ENCODE measurements around the gene ARHGAP44.

ARHGAP44 gene

GRCh38 chr17:13005530-13005929, 216.2 kb downstream of the ARHGAP44 start:
- Histone ChIP-seq H3K36me3 (ENCODE audit: insufficient read depth, insufficient read length, low read length) (peaks cover 84% of the 10 kb centered on the region), H3K9me3 (ENCODE audit: insufficient read depth, low read length) (no peaks in the 10 kb centered on the region)

GRCh38 chr17:13008461-13008860, 219.2 kb downstream of the ARHGAP44 start:
- Histone ChIP-seq H3K36me3 (ENCODE audit: insufficient read depth, insufficient read length, low read length) (peaks cover 85% of the 10 kb centered on the region), H3K4me3 (ENCODE audit: insufficient read length, low read depth) (no peak overlapping the region), H3K4me1 (ENCODE audit: insufficient read depth, insufficient read length) (no peaks in the 10 kb centered on the region), H3K27me3 (ENCODE audit: insufficient read depth, insufficient read length) (no peaks in the 10 kb centered on the region), H3K9ac (ENCODE audit: insufficient read length, low read depth) (no peak overlapping the region), H3K9me3 (ENCODE audit: insufficient read depth, low read length) (no peaks in the 10 kb centered on the region)
- DNase-seq (ENCODE audit: low read depth, low spot score) = no peak
- TF ChIP-seq ZNF274 (IDR thresholded peaks at IDR 0.05; ENCODE audit: low read depth, low read length) = no peak
- TF ChIP-seq YY1 (IDR thresholded peaks at IDR 0.05; ENCODE audit: insufficient read depth, insufficient read length) = no peak
- TF ChIP-seq SUZ12 (IDR thresholded peaks at IDR 0.05; ENCODE audit: extremely low read depth, insufficient read depth, insufficient read length) = no peak

More at GRCh38 chr17:13005530-13005929, 216.2 kb downstream of the ARHGAP44 start:
- no peak for DNase-seq (ENCODE audit: low read depth, low spot score)
- TF ChIP-seq SUZ12 (IDR thresholded peaks at IDR 0.05; ENCODE audit: extremely low read depth, insufficient read depth, insufficient read length) (no peak), ZNF274 (IDR thresholded peaks at IDR 0.05; ENCODE audit: low read depth, low read length) (no peak), YY1 (IDR thresholded peaks at IDR 0.05; ENCODE audit: insufficient read depth, insufficient read length) (no peak)
- H3K4me1 ChIP-seq (ENCODE audit: insufficient read depth, insufficient read length) = peaks cover 3% of the 10 kb centered on the region
- H3K9ac ChIP-seq (ENCODE audit: insufficient read length, low read depth) = no peak overlapping the region
- no peak overlapping the region for H3K4me3 ChIP-seq (ENCODE audit: insufficient read length, low read depth)
- H3K27me3 ChIP-seq (ENCODE audit: insufficient read depth, insufficient read length) = no peaks in the 10 kb centered on the region

DNA sequence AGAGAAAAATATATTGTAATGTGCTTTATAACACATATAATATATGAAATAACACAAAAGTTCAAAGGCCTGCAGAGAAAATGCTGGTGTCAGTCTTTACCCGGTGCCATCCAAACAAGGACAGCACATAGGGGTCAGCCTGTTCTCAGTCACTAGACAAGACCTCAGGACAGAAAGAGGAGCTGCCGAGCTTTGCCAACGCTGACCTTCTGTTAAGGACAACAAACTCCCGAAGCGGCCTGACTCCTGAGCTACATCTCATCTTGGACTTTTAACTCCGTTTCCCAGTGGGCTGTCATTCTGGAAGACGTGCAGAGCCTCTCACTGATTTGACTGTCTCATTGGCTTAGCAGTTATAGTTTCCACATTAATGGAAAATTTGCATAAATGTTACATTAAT, 221.7 kb downstream of the ARHGAP44 start:
- DNase-seq (ENCODE audit: low read depth, low spot score) = no peak
- peaks cover 86% of the 10 kb centered on the region for H3K36me3 ChIP-seq (ENCODE audit: insufficient read depth, insufficient read length, low read length)
- no peak overlapping the region for H3K4me3 ChIP-seq (ENCODE audit: insufficient read length, low read depth)
- no peak overlapping the region for H3K9ac ChIP-seq (ENCODE audit: insufficient read length, low read depth)
- H3K4me1 ChIP-seq (ENCODE audit: insufficient read depth, insufficient read length) = no peaks in the 10 kb centered on the region
- no peaks in the 10 kb centered on the region for H3K9me3 ChIP-seq (ENCODE audit: insufficient read depth, low read length)
- TF ChIP-seq SUZ12 (IDR thresholded peaks at IDR 0.05; ENCODE audit: extremely low read depth, insufficient read depth, insufficient read length) = no peak
- TF ChIP-seq YY1 (IDR thresholded peaks at IDR 0.05; ENCODE audit: insufficient read depth, insufficient read length) = no peak
- TF ChIP-seq ZNF274 (IDR thresholded peaks at IDR 0.05; ENCODE audit: low read depth, low read length) = no peak
- H3K27me3 ChIP-seq (ENCODE audit: insufficient read depth, insufficient read length) = no peaks in the 10 kb centered on the region

- Histone ChIP-seq H3K9ac (ENCODE audit: insufficient read length, low read depth) (no peak overlapping the region), H3K4me1 (ENCODE audit: insufficient read depth, insufficient read length) (no peaks in the 10 kb centered on the region), H3K27me3 (ENCODE audit: insufficient read depth, insufficient read length) (no peaks in the 10 kb centered on the region), H3K4me3 (ENCODE audit: insufficient read length, low read depth) (no peak overlapping the region), H3K36me3 (ENCODE audit: insufficient read depth, insufficient read length, low read length) (peaks cover 67% of the 10 kb centered on the region), H3K9me3 (ENCODE audit: insufficient read depth, low read length) (no peaks in the 10 kb centered on the region)
- TF ChIP-seq YY1 (IDR thresholded peaks at IDR 0.05; ENCODE audit: insufficient read depth, insufficient read length) = no peak
- no peak for TF ChIP-seq SUZ12 (IDR thresholded peaks at IDR 0.05; ENCODE audit: extremely low read depth, insufficient read depth, insufficient read length)
- TF ChIP-seq ZNF274 (IDR thresholded peaks at IDR 0.05; ENCODE audit: low read depth, low read length) = no peak
- no peak for DNase-seq (ENCODE audit: low read depth, low spot score)
These were observed 225.5 kb downstream of the ARHGAP44 start for GRCh38 chr17:13014801-13015200.

DNA sequence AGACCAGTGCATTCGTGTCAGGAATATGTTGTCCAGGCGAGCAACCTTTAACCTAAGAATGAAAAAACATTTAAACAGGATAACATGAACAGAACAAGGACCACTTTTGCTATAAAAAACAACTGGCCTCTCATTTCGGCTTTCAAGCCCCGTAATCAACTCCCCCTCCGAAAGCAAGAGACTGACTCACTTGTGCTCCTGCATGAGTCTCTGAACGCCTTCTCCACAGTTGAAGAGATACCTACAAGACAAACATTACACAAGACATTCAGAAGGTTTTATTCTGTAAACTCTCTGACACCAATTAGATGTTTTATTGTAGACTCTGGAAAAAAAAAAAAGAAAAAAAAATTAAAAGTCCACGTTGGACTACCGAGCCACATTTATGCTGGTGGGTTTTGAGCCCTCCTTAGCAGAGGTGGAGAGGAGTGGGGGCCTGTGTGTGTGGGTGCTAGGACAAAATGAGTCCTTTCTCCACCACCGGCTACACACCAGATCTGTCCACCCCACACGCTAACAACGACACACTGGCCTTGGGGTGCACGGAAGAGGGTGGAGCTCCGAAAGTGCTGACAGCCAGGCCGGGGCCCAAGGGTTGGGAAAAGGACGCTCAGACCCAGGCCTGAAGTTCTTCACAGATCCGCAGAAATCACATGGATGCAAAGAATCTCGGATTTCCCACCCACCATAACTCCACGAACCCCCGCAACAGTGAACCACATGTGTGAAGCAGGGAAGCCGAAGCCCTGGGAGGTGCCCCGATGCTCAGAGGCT, 227.8 kb downstream of the ARHGAP44 start:
- peak overlapping the region; percentile 91 for H3K4me3 ChIP-seq (ENCODE audit: insufficient read length, low read depth)
- H3K9me3 ChIP-seq (ENCODE audit: insufficient read depth, low read length) = no peaks in the 10 kb centered on the region
- DNase-seq (ENCODE audit: low read depth, low spot score) = no peak
- TF ChIP-seq YY1 (IDR thresholded peaks at IDR 0.05; ENCODE audit: insufficient read depth, insufficient read length) (no peak), ZNF274 (IDR thresholded peaks at IDR 0.05; ENCODE audit: low read depth, low read length) (no peak), SUZ12 (IDR thresholded peaks at IDR 0.05; ENCODE audit: extremely low read depth, insufficient read depth, insufficient read length) (no peak)
- H3K27me3 ChIP-seq (ENCODE audit: insufficient read depth, insufficient read length) = no peaks in the 10 kb centered on the region
- peak overlapping the region; percentile 93 for H3K9ac ChIP-seq (ENCODE audit: insufficient read length, low read depth)
- H3K4me1 ChIP-seq (ENCODE audit: insufficient read depth, insufficient read length) = no peaks in the 10 kb centered on the region
- peaks cover 47% of the 10 kb centered on the region for H3K36me3 ChIP-seq (ENCODE audit: insufficient read depth, insufficient read length, low read length)

GRCh38 chr17:13017655-13018459, 228.6 kb downstream of the ARHGAP44 start, which contains the start of gene ELAC2:
ELAC2 (minus strand) TSS chr17:13018027; CDS start chr17:13017947, 80 bp downstream.
- Histone ChIP-seq H3K27me3 (ENCODE audit: insufficient read depth, insufficient read length) (no peaks in the 10 kb centered on the region), H3K9me3 (ENCODE audit: insufficient read depth, low read length) (no peaks in the 10 kb centered on the region), H3K36me3 (ENCODE audit: insufficient read depth, insufficient read length, low read length) (peaks cover 40% of the 10 kb centered on the region), H3K9ac (ENCODE audit: insufficient read length, low read depth) (peak within 1 kb of the TSS; percentile 93), H3K4me3 (ENCODE audit: insufficient read length, low read depth) (peak within 1 kb of the TSS; percentile 91), H3K4me1 (ENCODE audit: insufficient read depth, insufficient read length) (no peaks in the 10 kb centered on the region)
- DNase-seq (ENCODE audit: low read depth, low spot score) = peak; percentile 89
- no peak for TF ChIP-seq SUZ12 (IDR thresholded peaks at IDR 0.05; ENCODE audit: extremely low read depth, insufficient read depth, insufficient read length)
- no peak for TF ChIP-seq ZNF274 (IDR thresholded peaks at IDR 0.05; ENCODE audit: low read depth, low read length)
- no peak for TF ChIP-seq YY1 (IDR thresholded peaks at IDR 0.05; ENCODE audit: insufficient read depth, insufficient read length)

GRCh38 chr17:13024016-13024415, 234.7 kb downstream of the ARHGAP44 start:
- DNase-seq (ENCODE audit: low read depth, low spot score) = no peak
- H3K4me1 ChIP-seq (ENCODE audit: insufficient read depth, insufficient read length) = no peaks in the 10 kb centered on the region
- no peaks in the 10 kb centered on the region for H3K36me3 ChIP-seq (ENCODE audit: insufficient read depth, insufficient read length, low read length)
- TF ChIP-seq YY1 (IDR thresholded peaks at IDR 0.05; ENCODE audit: insufficient read depth, insufficient read length) (no peak), ZNF274 (IDR thresholded peaks at IDR 0.05; ENCODE audit: low read depth, low read length) (no peak), SUZ12 (IDR thresholded peaks at IDR 0.05; ENCODE audit: extremely low read depth, insufficient read depth, insufficient read length) (no peak)
- H3K9ac ChIP-seq (ENCODE audit: insufficient read length, low read depth) = no peak overlapping the region
- no peaks in the 10 kb centered on the region for H3K27me3 ChIP-seq (ENCODE audit: insufficient read depth, insufficient read length)
- no peaks in the 10 kb centered on the region for H3K9me3 ChIP-seq (ENCODE audit: insufficient read depth, low read length)
- H3K4me3 ChIP-seq (ENCODE audit: insufficient read length, low read depth) = no peak overlapping the region
